Measurements from ENCODE around the gene PAQR9.

GRCh38 chr3:142977399-142977728 is 13.9 kb upstream of the PAQR9 start:
- TF ChIP-seq, protein P1, sequence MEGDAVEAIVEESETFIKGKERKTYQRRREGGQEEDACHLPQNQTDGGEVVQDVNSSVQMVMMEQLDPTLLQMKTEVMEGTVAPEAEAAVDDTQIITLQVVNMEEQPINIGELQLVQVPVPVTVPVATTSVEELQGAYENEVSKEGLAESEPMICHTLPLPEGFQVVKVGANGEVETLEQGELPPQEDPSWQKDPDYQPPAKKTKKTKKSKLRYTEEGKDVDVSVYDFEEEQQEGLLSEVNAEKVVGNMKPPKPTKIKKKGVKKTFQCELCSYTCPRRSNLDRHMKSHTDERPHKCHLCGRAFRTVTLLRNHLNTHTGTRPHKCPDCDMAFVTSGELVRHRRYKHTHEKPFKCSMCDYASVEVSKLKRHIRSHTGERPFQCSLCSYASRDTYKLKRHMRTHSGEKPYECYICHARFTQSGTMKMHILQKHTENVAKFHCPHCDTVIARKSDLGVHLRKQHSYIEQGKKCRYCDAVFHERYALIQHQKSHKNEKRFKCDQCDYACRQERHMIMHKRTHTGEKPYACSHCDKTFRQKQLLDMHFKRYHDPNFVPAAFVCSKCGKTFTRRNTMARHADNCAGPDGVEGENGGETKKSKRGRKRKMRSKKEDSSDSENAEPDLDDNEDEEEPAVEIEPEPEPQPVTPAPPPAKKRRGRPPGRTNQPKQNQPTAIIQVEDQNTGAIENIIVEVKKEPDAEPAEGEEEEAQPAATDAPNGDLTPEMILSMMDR (conservative IDR thresholded peaks at IDR 0.05): no peak
- no peak for TF ChIP-seq EZH2 (IDR thresholded peaks at IDR 0.05; ENCODE audit: low read depth)
